Kidney (tissue), 14 donors: ENCODE data around the gene NCK1. TPM values are rescaled to one million over a fixed set of nuclear protein-coding genes. Genes with fewer than 3 reads are reported as not detected.
A peak's percentile ranks its signal among the peaks of the same experiment; 100 is the strongest.
"Not testable (repeated sequence)": the region's sequence is repeated elsewhere in the genome, so short reads cannot be mapped to it uniquely, and the experiment has no call there.

Source experiments
- DNase-seq, 5 donors: peaks; one replicate each; pipeline ENCODE4 v3.0.0-alpha.2; 2013 to 2020
- FAIRE-seq: peaks from 2 replicates; lab custom pipeline; 2012; peaks lifted over from hg19 to GRCh38; lab: Jason Lieb, UNC
- H3K27ac ChIP-seq, 2 donors: one replicate each; pipeline ENCODE4 v1.7.0; 2013; ENCODE audit warnings: low read depth in 2 of 2, low read length in 2 of 2, inconsistent platforms in 1 of 2
- H3K27me3 ChIP-seq: one replicate; pipeline ENCODE4 v1.7.1; 2013; ENCODE audit warnings: low read length, inconsistent platforms; ENCODE audit not compliant: control insufficient read depth, insufficient read depth
- H3K36me3 ChIP-seq, 3 donors: one replicate each; pipeline versions ENCODE4 v1.7.0 to v1.7.1; 2013; ENCODE audit warnings: low read length in 3 of 3, control low read depth in 1 of 3, inconsistent platforms in 1 of 3; ENCODE audit not compliant: insufficient read depth in 3 of 3, control insufficient read depth in 2 of 3
- H3K4me1 ChIP-seq, 3 donors: one replicate each; pipeline versions ENCODE4 v1.7.0 to v1.7.1; 2013; ENCODE audit warnings: low read length in 3 of 3, inconsistent platforms in 1 of 3, low read depth in 1 of 3; ENCODE audit not compliant: control insufficient read depth in 2 of 3, insufficient read depth in 2 of 3
- H3K4me3 ChIP-seq, 3 donors: one replicate each; pipeline versions ENCODE4 v1.7.0 to v1.8.1; 2013; ENCODE audit warnings: low read length in 3 of 3, control low read depth in 1 of 3, inconsistent platforms in 1 of 3
- H3K9ac ChIP-seq, 3 donors: one replicate each; pipeline versions ENCODE4 v1.7.0 to v1.7.1; 2013; ENCODE audit warnings: low read length in 3 of 3, control low read depth in 1 of 3, inconsistent platforms in 1 of 3
- H3K9me3 ChIP-seq, 3 donors: one replicate each; pipeline versions ENCODE4 v1.7.0 to v1.7.1; 2013; ENCODE audit warnings: low read length in 3 of 3, control low read depth in 1 of 3, inconsistent platforms in 1 of 3; ENCODE audit not compliant: control insufficient read depth in 2 of 3, insufficient read depth in 1 of 3
- CTCF ChIP-seq: IDR thresholded peaks from 3 replicates; pipeline ENCODE4 v1.5.1; 2012; ENCODE audit warnings: mild to moderate bottlenecking, moderate library complexity, borderline replicate concordance; ENCODE audit not compliant: insufficient read depth; ENCODE audit errors: extremely low read depth
- intact Hi-C: fragments of 100-400 bp; cut with DNase I; formaldehyde crosslinking; loops from one replicate; pipeline ENCODE4 v1.11.1; 2022
- polyA plus RNA-seq: library from polyadenylated mRNA; stranded (reverse); fragments of 350-450 nt; fragmentation: Illumina TruSeq; extraction: RNeasy Lipid Tissue Mini Kit (QIAGEN cat#74804); gene quantifications from one replicate; pipeline ENCODE4 v1.2.3, GENCODE V29; 2014; ENCODE audit warnings: low read depth, low replicate concordance; ENCODE audit not compliant: insufficient read depth
- total RNA-seq: library from RNA; stranded (reverse); fragmentation: NEBNext Ultra II Directional; extraction: Animal tissue kit (Norgen Biotek cat#: 25700); gene quantifications from one replicate; pipeline ENCODE4 v1.2.1, GENCODE V29; 2021
- donor health status: control.
- donor health status: control.
- donor health status: control.
- donor health status: control.
- donor health status: control.
- donor health status: DM: yes; HTN: yes; CAD: no.
- donor health status: Normal renal cell carcinoma (clear cell type).

The NCK1 gene
- total and polyA plus RNA-seq, 2 donors from 2014 or later: 12.6 to 46.8 TPM

- H3K27ac ChIP-seq: no peak overlapping the region
- no peaks in the 10 kb centered on the region for H3K9me3 ChIP-seq
- intact Hi-C loops: no loop called here
- DNase-seq (peak in 1 of 5 donors; percentile 65), FAIRE-seq (no peak)
- no peak overlapping the region for H3K9ac ChIP-seq
- H3K36me3 ChIP-seq: no peaks in the 10 kb centered on the region
- H3K4me1 ChIP-seq: peaks cover 0 to 3% (median 0%) of the 10 kb centered on the region in 3 donors
- H3K27me3 ChIP-seq: no peaks in the 10 kb centered on the region
- TF ChIP-seq CTCF: no peak
- no peak overlapping the region for H3K4me3 ChIP-seq
Observed at GRCh38 chr3:136889947-136890346, 27.9 kb downstream of the NCK1 start.

DNA sequence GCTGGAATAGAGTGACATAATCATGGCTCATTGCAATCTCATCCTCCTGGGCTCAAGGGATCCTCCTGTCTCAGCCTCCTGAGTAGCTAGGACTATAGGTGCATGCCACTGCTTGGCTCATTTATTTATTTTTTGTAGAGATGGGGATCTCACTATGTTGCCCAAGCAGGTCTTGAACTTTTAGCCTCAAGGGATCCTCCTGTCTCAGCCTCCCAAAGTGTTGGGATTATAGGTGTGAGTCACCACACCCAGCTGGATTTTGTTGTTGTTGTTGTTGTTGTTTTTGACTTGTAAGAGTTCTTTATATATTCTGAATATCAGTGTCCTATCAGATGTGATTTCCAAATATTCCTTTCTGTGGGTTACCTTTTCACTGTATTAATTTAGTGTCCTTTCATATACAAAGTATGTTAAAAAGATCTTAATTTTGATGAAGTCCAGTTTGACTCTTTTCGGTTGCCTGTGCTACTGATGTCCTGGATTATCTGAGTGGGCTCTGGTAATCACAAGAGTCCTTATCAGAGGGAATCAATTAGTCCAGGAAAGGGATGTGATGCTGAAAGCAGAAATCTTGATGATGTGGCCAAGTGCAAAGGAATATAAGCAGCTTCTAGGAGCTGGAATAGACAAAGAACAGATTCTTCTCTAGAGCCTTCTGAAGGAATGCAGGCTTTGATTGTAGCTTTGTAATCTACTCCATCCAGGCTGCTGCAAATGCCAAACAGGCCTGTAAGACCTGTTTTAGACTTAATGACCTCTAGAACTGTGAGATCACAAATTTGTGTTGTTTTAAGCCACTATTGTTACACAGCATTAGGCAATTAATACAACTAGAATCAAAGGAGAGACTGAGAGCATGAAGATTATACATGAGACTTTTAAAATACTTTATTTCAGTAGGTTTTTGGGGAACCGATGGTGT is 30.2 kb downstream of the NCK1 start:
- H3K9me3 ChIP-seq: no peaks in the 10 kb centered on the region
- DNase-seq: no peak
- no peaks in the 10 kb centered on the region for H3K27me3 ChIP-seq
- no peak overlapping the region for H3K4me3 ChIP-seq
- intact Hi-C loops: no loop called here
- H3K27ac ChIP-seq: no peak overlapping the region
- H3K36me3 ChIP-seq: no peaks in the 10 kb centered on the region
- no peak for FAIRE-seq
- no peak for TF ChIP-seq CTCF
- H3K4me1 ChIP-seq: peaks cover 0 to 3% (median 0%) of the 10 kb centered on the region in 3 donors
- H3K9ac ChIP-seq: no peak overlapping the region

DNA sequence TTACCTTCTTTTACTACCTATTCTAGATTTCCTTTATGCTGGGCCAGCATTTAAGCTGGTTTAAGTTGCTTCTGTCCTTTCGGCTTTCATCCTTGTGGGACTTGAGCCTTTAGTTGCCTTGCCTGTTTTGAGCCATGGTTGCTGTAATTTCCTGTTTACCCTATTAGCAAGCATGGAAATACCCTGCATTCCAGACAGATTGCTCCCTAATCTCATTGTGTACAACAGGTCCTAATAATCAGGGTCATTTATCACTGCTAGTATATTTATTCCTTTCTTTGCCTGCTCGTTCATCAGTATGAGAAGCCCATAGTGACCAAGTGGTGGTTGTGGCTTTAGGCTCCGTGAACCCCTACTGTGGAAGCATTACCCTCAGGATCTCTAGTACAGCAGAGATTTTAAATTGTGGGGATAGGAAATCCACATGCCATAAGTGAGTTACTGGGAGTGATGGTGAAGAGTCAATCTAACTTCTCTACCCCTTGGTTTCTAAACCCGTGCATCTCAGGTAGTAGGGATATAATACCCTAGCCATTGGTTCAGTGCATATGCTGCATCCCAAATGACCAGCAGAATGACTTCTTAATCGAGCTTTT is 31.9 kb downstream of the NCK1 start:
- Histone ChIP-seq H3K9ac (no peak overlapping the region), H3K36me3 (no peaks in the 10 kb centered on the region), H3K27me3 (no peaks in the 10 kb centered on the region), H3K4me1 (peaks cover 0 to 3% (median 0%) of the 10 kb centered on the region in 3 donors), H3K4me3 (peak overlapping the region in 1 of 3 donors; percentile 29), H3K9me3 (no peaks in the 10 kb centered on the region), H3K27ac (peak overlapping the region in 1 of 2 donors; percentile 76)
- TF ChIP-seq CTCF: no peak
- DNase-seq (no peak), FAIRE-seq (no peak)
- intact Hi-C loops: no loop called here

GRCh38 chr3:136897171-136897570 is 35.2 kb downstream of the NCK1 start:
- H3K27ac ChIP-seq, FAIRE-seq, DNase-seq, H3K36me3 ChIP-seq, H3K4me3 ChIP-seq, H3K27me3 ChIP-seq, H3K9ac ChIP-seq, intact Hi-C loops, H3K4me1 ChIP-seq, H3K9me3 ChIP-seq: not testable (repeated sequence)
